HG02759 (cell line): ENCODE results near the gene COL8A1.
A peak's percentile ranks its signal among the peaks of the same experiment; 100 is the strongest.
"Not testable (repeated sequence)": the region's sequence is repeated elsewhere in the genome, so short reads cannot be mapped to it uniquely, and the experiment has no call there.

ENCODE experiments used
- ATAC-seq: cut with Tn5 transposase; IDR thresholded peaks from one replicate; pipeline ENCODE4 v1.9.1; 2021; ENCODE audit warnings: mild to moderate bottlenecking, moderate library complexity; ENCODE audit not compliant: unreplicated experiment

COL8A1 gene

GRCh38 chr3:99638167-99638948, at the start of gene COL8A1:
Gene COL8A1 (plus strand): TSS chr3:99638594. CDS start chr3:99790683, 152,089 bp downstream.
- ATAC-seq, result no peak

GRCh38 chr3:99589168-99589567, 49.2 kb upstream of the COL8A1 start:
- ATAC-seq, result not testable (repeated sequence)

GRCh38 chr3:99599894-99600293, 38.5 kb upstream of the COL8A1 start:
- no peak for ATAC-seq

GRCh38 chr3:99601515-99601914, 36.9 kb upstream of the COL8A1 start:
- ATAC-seq, result no peak

GRCh38 chr3:99602183-99602582, 36.2 kb upstream of the COL8A1 start:
- ATAC-seq, result no peak

GRCh38 chr3:99607151-99607550, 31.2 kb upstream of the COL8A1 start:
- ATAC-seq, result no peak

GRCh38 chr3:99614768-99615167, 23.6 kb upstream of the COL8A1 start:
- no peak for ATAC-seq

- no peak for ATAC-seq
Observed at GRCh38 chr3:99620077-99620767, 18.2 kb upstream of the COL8A1 start.

- no peak for ATAC-seq
Observed at GRCh38 chr3:99620976-99621375, 17.4 kb upstream of the COL8A1 start.

GRCh38 chr3:99624496-99625236, 13.7 kb upstream of the COL8A1 start:
- no peak for ATAC-seq

- ATAC-seq, result no peak
Observed at GRCh38 chr3:99625237-99625622, 13.2 kb upstream of the COL8A1 start.

GRCh38 chr3:99625643-99626416, 12.6 kb upstream of the COL8A1 start:
- ATAC-seq, result no peak

- ATAC-seq, result peak; percentile 64
Observed at GRCh38 chr3:99626417-99626788, 12.0 kb upstream of the COL8A1 start.

GRCh38 chr3:99627062-99627826, 11.2 kb upstream of the COL8A1 start:
- ATAC-seq, result no peak

- ATAC-seq, result no peak
Observed at GRCh38 chr3:99630815-99631214, 7.6 kb upstream of the COL8A1 start.

- ATAC-seq, result peak; percentile 65
Observed at GRCh38 chr3:99633887-99634558, 4.4 kb upstream of the COL8A1 start.

- no peak for ATAC-seq
Observed at GRCh38 chr3:99634881-99635280, 3.5 kb upstream of the COL8A1 start.

GRCh38 chr3:99635348-99635747, 3.0 kb upstream of the COL8A1 start:
- ATAC-seq, result no peak

GRCh38 chr3:99637016-99637367, 1.4 kb upstream of the COL8A1 start:
- no peak for ATAC-seq
